PC-3 (cell line): ENCODE measurements around the gene TMTC2. TPM values are rescaled to one million over a fixed set of nuclear protein-coding genes. Genes with fewer than 3 reads are reported as not detected.

Source experiments
- ATAC-seq: fragments of 200-7000 bp; cut with Tn5 transposase; 2 replicates; pipeline ENCODE4 v1.9.1; 2020; ENCODE audit warnings: mild to moderate bottlenecking, moderate library complexity
- BruUV-seq: library from RNA; stranded (reverse); fragments of 400-500 nt; replicated peaks from 2 replicates; lab custom pipeline; 2021; lab: Mats Ljungman, UMichigan
- CTCF ChIA-PET: fragments of 300-600 bp; sonication (Branson Sonifier 250); formaldehyde crosslinking; loops from one replicate; lab custom pipeline; 2022; ENCODE audit warnings: antibody characterized with exemption; lab: Charles Lee
- POLR2A ChIA-PET: fragments of 300-600 bp; sonication (Branson Sonifier 250); formaldehyde crosslinking; loops from one replicate; lab custom pipeline; 2022; ENCODE audit warnings: antibody characterized with exemption; ENCODE audit not compliant: unreplicated experiment; lab: Charles Lee
- DNase-seq: peaks from one replicate; pipeline ENCODE4 v3.0.0-alpha.2; 2015
- H2AFZ ChIP-seq: fragments of 300-600 bp; sonication (generic); 2 replicates; pipeline ENCODE4 v1.6.0; 2016; ENCODE audit warnings: antibody characterized with exemption, low read length
- H3F3A ChIP-seq: fragments of 300-600 bp; sonication (generic); one replicate; pipeline ENCODE4 v1.6.0; 2017; ENCODE audit warnings: antibody characterized with exemption, low read length, control low read depth, mild to moderate bottlenecking; ENCODE audit not compliant: unreplicated experiment
- H3K27ac ChIP-seq: fragments of 300-600 bp; sonication (generic); 2 replicates; pipeline ENCODE4 v1.5.1; 2016; ENCODE audit warnings: mild to moderate bottlenecking, low read length
- H3K27me3 ChIP-seq: fragments of 300-600 bp; sonication (generic); 2 replicates; pipeline ENCODE4 v1.6.1; 2016; ENCODE audit warnings: low read length, mixed read lengths
- H3K36me3 ChIP-seq: fragments of 300-600 bp; sonication (generic); 2 replicates; pipeline ENCODE4 v1.6.1; 2016; ENCODE audit warnings: low read depth, mixed run types, low read length, mixed read lengths
- H3K4me1 ChIP-seq: fragments of 300-600 bp; sonication (generic); 2 replicates; pipeline ENCODE4 v1.5.1; 2016; ENCODE audit warnings: low read length; ENCODE audit not compliant: insufficient read depth
- H3K4me2 ChIP-seq: fragments of 300-600 bp; sonication (generic); 2 replicates; pipeline ENCODE4 v1.6.0; 2016; ENCODE audit warnings: low read length
- H3K4me3 ChIP-seq: fragments of 300-600 bp; sonication (generic); 2 replicates; pipeline ENCODE4 v1.5.1; 2016; ENCODE audit warnings: mild to moderate bottlenecking, low read length, mixed read lengths
- H3K79me2 ChIP-seq: fragments of 300-600 bp; sonication (generic); 2 replicates; pipeline ENCODE4 v1.6.1; 2017; ENCODE audit warnings: low read length, mixed read lengths
- H3K9ac ChIP-seq: fragments of 300-600 bp; sonication (generic); 2 replicates; pipeline ENCODE4 v1.6.0; 2016; ENCODE audit warnings: mild to moderate bottlenecking, low read length
- H3K9me2 ChIP-seq: fragments of 300-600 bp; sonication (generic); replicated peaks from 2 replicates; pipeline ENCODE4 v1.6.1; 2016; ENCODE audit warnings: mixed run types, low read length, mixed read lengths
- H3K9me3 ChIP-seq: fragments of 300-600 bp; sonication (generic); 2 replicates; pipeline ENCODE4 v1.6.1; 2016; ENCODE audit warnings: low read length, mixed read lengths
- H4K20me1 ChIP-seq: fragments of 300-600 bp; sonication (generic); 2 replicates; pipeline ENCODE4 v1.6.1; 2016; ENCODE audit warnings: low read length, mixed read lengths
- CTCF ChIP-seq: fragments of 300-600 bp; sonication (generic); conservative IDR thresholded peaks from 2 replicates; pipeline ENCODE4 v1.5.1; 2017; ENCODE audit warnings: antibody characterized with exemption, low read depth, mild to moderate bottlenecking, low read length
- EZH2 ChIP-seq: fragments of 300-600 bp; sonication (generic); IDR thresholded peaks from one replicate; pipeline ENCODE4 v1.6.1; 2017; ENCODE audit warnings: antibody characterized with exemption, mild to moderate bottlenecking, low read length; ENCODE audit not compliant: unreplicated experiment
- EZH2phosphoT487 ChIP-seq: fragments of 300-600 bp; sonication (generic); IDR thresholded peaks from 2 replicates; pipeline ENCODE4 v1.6.1; 2018; ENCODE audit warnings: mild to moderate bottlenecking, antibody characterized with exemption, low read length, borderline replicate concordance
- intact Hi-C: fragments of 100-400 bp; cut with micrococcal nuclease; formaldehyde crosslinking; loops from 2 replicates; pipeline ENCODE4 v1.9.0; 2023
- total RNA-seq: library from RNA; depleted of rRNA; stranded (reverse); fragments of >200 nt; gene quantifications from 2 replicates; pipeline ENCODE4 v1.2.3, GENCODE V29; 2014

The TMTC2 gene
- total RNA-seq, 1 experiment from 2014 or later: 10.7 TPM

- Histone ChIP-seq H4K20me1 (no peaks in the 10 kb centered on the region), H3K27ac (no peak overlapping the region), H3K4me3 (no peak overlapping the region), H3K4me2 (no peak overlapping the region), H3K9ac (no peak overlapping the region), H3K79me2 (no peaks in the 10 kb centered on the region), H3K9me3 (no peaks in the 10 kb centered on the region), H3K36me3 (no peaks in the 10 kb centered on the region), H3F3A (no peaks in the 10 kb centered on the region), H3K9me2 (no peaks in the 10 kb centered on the region), H3K4me1 (no peaks in the 10 kb centered on the region), H3K27me3 (no peaks in the 10 kb centered on the region), H2AFZ (no peak overlapping the region)
- BruUV-seq: no TSS peak
- no peak for ATAC-seq
- TF ChIP-seq EZH2phosphoT487: no peak
- TF ChIP-seq EZH2: no peak
- TF ChIP-seq CTCF: no peak
- no peak for DNase-seq
- CTCF ChIA-PET: no interaction called here
- POLR2A ChIA-PET: no interaction called here
- intact Hi-C loops: no loop called here
Measured at GRCh38 chr12:83049306-83049705, 362.6 kb downstream of the TMTC2 start.

DNA sequence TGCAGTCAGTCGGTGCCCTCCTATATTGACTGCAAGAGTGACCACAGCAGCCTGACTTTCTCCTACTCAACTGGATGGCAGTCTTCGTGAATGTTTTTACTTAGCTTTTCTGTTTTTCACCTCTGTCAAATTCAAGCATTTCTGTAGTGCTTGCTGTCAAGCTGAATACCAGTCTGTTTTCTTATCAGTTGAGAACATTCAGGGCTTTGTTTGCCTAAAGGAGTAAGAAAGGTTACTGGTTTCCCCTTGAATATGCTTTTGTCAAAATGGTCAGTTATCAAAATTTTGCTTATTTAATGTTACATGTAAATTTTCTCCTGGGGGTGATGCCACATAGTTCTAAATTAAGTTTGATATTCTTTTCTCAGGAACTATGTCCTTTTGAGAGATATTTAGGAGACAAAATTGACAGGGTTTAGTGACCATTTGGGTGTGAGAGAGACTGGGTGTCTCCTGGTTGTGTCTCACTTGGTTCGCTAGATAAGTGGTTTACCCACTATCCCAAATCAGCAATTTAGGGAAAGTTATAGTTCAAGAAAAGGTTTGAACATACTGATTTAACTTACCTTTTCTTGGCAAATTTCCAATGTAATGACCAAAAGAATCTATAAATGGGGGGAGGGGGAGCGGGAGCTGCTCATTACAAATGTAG is 366.3 kb downstream of the TMTC2 start:
- H3K36me3 ChIP-seq: no peaks in the 10 kb centered on the region
- no peak for DNase-seq
- intact Hi-C loops: no loop called here
- no peaks in the 10 kb centered on the region for H3K4me1 ChIP-seq
- H2AFZ ChIP-seq: no peak overlapping the region
- H3K27ac ChIP-seq: no peak overlapping the region
- H3K79me2 ChIP-seq: no peaks in the 10 kb centered on the region
- H3K27me3 ChIP-seq: no peaks in the 10 kb centered on the region
- H3K9ac ChIP-seq: no peak overlapping the region
- no peak for TF ChIP-seq EZH2
- ATAC-seq: no peak
- POLR2A ChIA-PET: no interaction called here
- no peaks in the 10 kb centered on the region for H3K9me2 ChIP-seq
- CTCF ChIA-PET: no interaction called here
- no peaks in the 10 kb centered on the region for H3F3A ChIP-seq
- H3K4me3 ChIP-seq: no peak overlapping the region
- no TSS peak for BruUV-seq
- H3K9me3 ChIP-seq: no peaks in the 10 kb centered on the region
- no peak overlapping the region for H3K4me2 ChIP-seq
- H4K20me1 ChIP-seq: no peaks in the 10 kb centered on the region

DNA sequence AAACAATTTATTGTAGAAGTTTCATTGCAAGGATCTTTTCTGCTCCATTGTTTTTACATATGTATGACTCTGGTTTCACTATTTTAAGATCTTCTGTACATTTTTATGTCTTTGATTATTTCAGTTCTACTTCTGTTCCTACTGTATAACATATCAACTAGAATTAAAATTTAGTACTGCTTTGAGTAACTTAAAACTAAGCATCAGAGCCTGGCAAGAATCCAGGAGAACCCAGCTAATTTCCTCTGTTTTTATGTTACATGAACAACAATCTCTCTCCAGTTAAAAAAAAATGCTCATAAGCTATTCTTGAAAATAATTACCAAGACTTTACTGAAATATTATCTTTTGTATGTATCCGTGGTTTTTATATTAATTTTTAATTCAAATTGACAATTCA is 370.7 kb downstream of the TMTC2 start:
- BruUV-seq: no TSS peak
- Histone ChIP-seq H3K4me2 (no peak overlapping the region), H3K79me2 (no peaks in the 10 kb centered on the region), H3K4me3 (no peak overlapping the region), H4K20me1 (no peaks in the 10 kb centered on the region), H3K27me3 (no peaks in the 10 kb centered on the region), H3K36me3 (no peaks in the 10 kb centered on the region), H3K4me1 (no peaks in the 10 kb centered on the region), H2AFZ (no peak overlapping the region), H3K9me2 (no peaks in the 10 kb centered on the region), H3K9ac (no peak overlapping the region), H3K27ac (no peak overlapping the region), H3K9me3 (no peaks in the 10 kb centered on the region), H3F3A (no peaks in the 10 kb centered on the region)
- intact Hi-C loops: no loop called here
- POLR2A ChIA-PET: no interaction called here
- TF ChIP-seq EZH2: no peak
- no peak for TF ChIP-seq EZH2phosphoT487
- no peak for TF ChIP-seq CTCF
- ATAC-seq (no peak), DNase-seq (no peak)
- CTCF ChIA-PET: no interaction called here
